Stromal cell of bone marrow (primary cell): ENCODE measurements around the gene C8A.

Experiments
- DNase-seq: peaks from one replicate; pipeline ENCODE4 v3.0.0-alpha.2; 2012; ENCODE audit warnings: low read depth

The C8A gene

GRCh38 chr1:56894014-56894413, 39.4 kb downstream of the C8A start:
- no peak for DNase-seq

- DNase-seq: peak; percentile 57
These were observed 42.8 kb downstream of the C8A start for GRCh38 chr1:56897150-56898004.

GRCh38 chr1:56898005-56898373, 43.4 kb downstream of the C8A start:
- no peak for DNase-seq

GRCh38 chr1:56898879-56899278, 44.3 kb downstream of the C8A start:
- no peak for DNase-seq

- DNase-seq: peak; percentile 32
These were observed 47.1 kb downstream of the C8A start for GRCh38 chr1:56901716-56902115.

GRCh38 chr1:56903778-56904177, 49.2 kb downstream of the C8A start:
- DNase-seq: no peak

GRCh38 chr1:56904663-56905397, 50.2 kb downstream of the C8A start:
- DNase-seq: no peak

GRCh38 chr1:56905667-56906066, 51.1 kb downstream of the C8A start:
- DNase-seq: no peak

- peak; percentile 7 for DNase-seq
These were observed 54.1 kb downstream of the C8A start for GRCh38 chr1:56908619-56909221.

GRCh38 chr1:56910441-56910985, 55.9 kb downstream of the C8A start:
- DNase-seq: no peak

- DNase-seq: peak; percentile 3
These were observed 56.7 kb downstream of the C8A start for GRCh38 chr1:56911098-56911938.

GRCh38 chr1:56912325-56912724, 57.7 kb downstream of the C8A start:
- DNase-seq: no peak

GRCh38 chr1:56915960-56916359, 61.4 kb downstream of the C8A start:
- no peak for DNase-seq

- DNase-seq: no peak
These were observed 62.0 kb downstream of the C8A start for GRCh38 chr1:56916630-56917029.

- DNase-seq: no peak
These were observed 62.8 kb downstream of the C8A start for GRCh38 chr1:56917356-56917755.

- peak; percentile 8 for DNase-seq
These were observed 66.0 kb downstream of the C8A start for GRCh38 chr1:56920591-56921001.

- DNase-seq: no peak
These were observed 66.9 kb downstream of the C8A start for GRCh38 chr1:56921479-56921878.

- DNase-seq: no peak
These were observed 67.5 kb downstream of the C8A start for GRCh38 chr1:56922070-56922469.

- no peak for DNase-seq
These were observed 67.9 kb downstream of the C8A start for GRCh38 chr1:56922507-56922906.

GRCh38 chr1:56923201-56923600, 68.6 kb downstream of the C8A start:
- no peak for DNase-seq

GRCh38 chr1:56924116-56924515, 69.5 kb downstream of the C8A start:
- DNase-seq: no peak

- DNase-seq: no peak
These were observed 70.6 kb downstream of the C8A start for GRCh38 chr1:56925193-56925592.
